ENCODE data around the gene BCL7A. TPM values are rescaled to one million over a fixed set of nuclear protein-coding genes. Genes with fewer than 3 reads are reported as not detected.

Gene BCL7A
- total RNA-seq, 6 experiments from 2014 or later: 2.6 to 3.8 (median 3.4) TPM

DNA sequence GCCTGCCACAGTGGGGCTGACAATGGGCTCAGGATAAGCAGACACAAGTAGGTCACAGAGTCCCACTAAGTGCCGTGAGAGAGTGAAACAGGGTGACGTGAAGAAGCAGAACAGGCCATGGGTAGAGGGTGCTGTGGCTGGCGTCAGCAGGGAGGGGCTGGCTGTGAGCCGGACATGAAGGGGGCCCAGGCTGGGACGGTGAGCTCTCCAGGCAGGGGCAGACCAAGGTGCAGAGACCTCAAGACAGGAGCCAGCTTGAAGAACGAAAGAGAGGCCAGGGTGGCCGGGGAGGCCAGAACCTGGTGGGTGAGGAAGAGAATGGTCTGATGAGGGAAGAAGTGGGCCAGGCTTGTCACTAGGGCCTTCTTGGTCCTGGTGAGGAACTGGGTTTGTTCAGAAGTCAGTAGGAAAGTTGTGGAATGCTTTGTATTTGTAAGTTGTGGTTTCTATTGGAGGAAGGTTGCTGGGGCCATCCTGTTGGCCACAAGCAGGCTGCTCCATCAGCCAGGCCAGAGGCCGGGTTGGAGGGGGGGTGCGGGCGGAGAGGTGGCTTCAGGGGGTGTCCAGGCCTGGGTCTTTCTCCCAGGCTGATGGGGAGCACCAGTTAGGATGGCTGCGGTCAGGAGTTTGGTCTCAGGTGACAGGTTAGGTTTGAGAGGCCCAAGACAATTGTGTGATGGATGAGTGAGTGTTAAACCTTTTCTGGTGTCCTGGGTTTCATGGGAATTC lies 35.5 kb downstream of the BCL7A start:
- Mint-ChIP-seq H3K4me3 (no peak overlapping the region), H3K36me3 (ENCODE audit: low read depth) (no peaks in the 10 kb centered on the region; the same call in 1 of the 2 replicates), H3K27me3 (ENCODE audit: insufficient read depth) (peaks cover 2% of the 10 kb centered on the region; the same call in 1 of the 2 replicates), H3K9me3 (no peaks in the 10 kb centered on the region), H3K4me1 (ENCODE audit: low read depth) (peaks cover 14% of the 10 kb centered on the region), H3K27ac (no peak overlapping the region; the same call in 1 of the 2 replicates)
- TF ChIP-seq, protein P1, sequence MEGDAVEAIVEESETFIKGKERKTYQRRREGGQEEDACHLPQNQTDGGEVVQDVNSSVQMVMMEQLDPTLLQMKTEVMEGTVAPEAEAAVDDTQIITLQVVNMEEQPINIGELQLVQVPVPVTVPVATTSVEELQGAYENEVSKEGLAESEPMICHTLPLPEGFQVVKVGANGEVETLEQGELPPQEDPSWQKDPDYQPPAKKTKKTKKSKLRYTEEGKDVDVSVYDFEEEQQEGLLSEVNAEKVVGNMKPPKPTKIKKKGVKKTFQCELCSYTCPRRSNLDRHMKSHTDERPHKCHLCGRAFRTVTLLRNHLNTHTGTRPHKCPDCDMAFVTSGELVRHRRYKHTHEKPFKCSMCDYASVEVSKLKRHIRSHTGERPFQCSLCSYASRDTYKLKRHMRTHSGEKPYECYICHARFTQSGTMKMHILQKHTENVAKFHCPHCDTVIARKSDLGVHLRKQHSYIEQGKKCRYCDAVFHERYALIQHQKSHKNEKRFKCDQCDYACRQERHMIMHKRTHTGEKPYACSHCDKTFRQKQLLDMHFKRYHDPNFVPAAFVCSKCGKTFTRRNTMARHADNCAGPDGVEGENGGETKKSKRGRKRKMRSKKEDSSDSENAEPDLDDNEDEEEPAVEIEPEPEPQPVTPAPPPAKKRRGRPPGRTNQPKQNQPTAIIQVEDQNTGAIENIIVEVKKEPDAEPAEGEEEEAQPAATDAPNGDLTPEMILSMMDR (IDR thresholded peaks at IDR 0.05): no peak
- DNase-seq: no peak

DNA sequence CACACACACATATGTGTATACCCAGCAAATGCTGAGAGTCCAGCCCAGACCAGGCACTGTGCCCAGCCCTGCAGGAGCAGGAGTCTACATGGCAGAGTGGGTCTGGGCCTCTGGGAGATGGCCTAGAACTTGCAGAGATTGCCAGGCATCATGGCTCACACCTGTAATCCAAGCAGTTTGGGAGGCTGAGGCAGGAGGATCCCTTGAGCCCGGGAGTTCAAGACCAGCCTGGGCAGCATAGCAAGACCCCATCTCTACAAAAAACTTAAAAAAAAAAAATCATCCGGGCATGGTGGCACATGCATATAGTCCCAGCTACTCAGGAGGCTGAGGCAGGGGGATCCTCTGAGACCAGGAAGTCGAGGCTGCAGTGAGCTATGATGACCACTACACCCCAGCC lies 36.1 kb downstream of the BCL7A start:
- H3K27ac Mint-ChIP-seq: no peak overlapping the region
- no peak overlapping the region for H3K4me3 Mint-ChIP-seq
- TF ChIP-seq, protein P1 (IDR thresholded peaks at IDR 0.05): no peak
- no peaks in the 10 kb centered on the region for H3K9me3 Mint-ChIP-seq
- H3K27me3 Mint-ChIP-seq (ENCODE audit: insufficient read depth): peaks cover 2% of the 10 kb centered on the region; the same call in 1 of the 2 replicates
- no peaks in the 10 kb centered on the region; the same call in 1 of the 2 replicates for H3K36me3 Mint-ChIP-seq (ENCODE audit: low read depth)
- H3K4me1 Mint-ChIP-seq (ENCODE audit: low read depth): peaks cover 17% of the 10 kb centered on the region
- DNase-seq: no peak

DNA sequence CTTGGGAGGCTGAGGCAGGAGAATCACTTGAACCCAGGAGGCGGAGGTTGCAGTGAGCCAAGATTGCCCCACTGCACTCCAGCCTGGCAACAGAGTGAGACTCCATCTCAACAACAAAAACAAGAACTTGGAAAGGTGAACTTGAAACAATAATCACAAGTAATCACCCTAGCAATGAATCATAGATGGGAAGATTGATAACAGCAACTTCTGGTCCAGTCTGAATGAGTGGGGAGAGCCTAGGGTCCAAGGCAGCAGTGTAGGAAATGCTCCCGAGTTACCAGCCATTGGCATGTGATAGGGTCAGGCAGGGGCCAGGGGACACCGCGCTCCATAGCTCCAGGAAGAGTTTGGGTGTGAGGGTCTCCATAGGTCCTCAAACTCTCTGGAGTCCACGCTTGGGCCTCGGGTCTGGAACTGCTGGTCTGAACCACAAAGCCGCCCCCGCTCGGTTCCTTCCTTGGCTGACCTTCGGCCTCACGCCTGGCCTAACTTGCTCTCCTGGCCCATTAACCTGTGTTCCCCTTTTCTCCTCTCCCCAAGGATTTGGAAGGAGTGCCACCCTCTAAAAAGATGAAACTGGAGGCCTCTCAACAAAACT lies 37.0 kb downstream of the BCL7A start:
- Mint-ChIP-seq H3K27me3 (ENCODE audit: insufficient read depth) (peaks cover under 1% of the 10 kb centered on the region; the same call in 1 of the 2 replicates), H3K27ac (no peak overlapping the region)

DNA sequence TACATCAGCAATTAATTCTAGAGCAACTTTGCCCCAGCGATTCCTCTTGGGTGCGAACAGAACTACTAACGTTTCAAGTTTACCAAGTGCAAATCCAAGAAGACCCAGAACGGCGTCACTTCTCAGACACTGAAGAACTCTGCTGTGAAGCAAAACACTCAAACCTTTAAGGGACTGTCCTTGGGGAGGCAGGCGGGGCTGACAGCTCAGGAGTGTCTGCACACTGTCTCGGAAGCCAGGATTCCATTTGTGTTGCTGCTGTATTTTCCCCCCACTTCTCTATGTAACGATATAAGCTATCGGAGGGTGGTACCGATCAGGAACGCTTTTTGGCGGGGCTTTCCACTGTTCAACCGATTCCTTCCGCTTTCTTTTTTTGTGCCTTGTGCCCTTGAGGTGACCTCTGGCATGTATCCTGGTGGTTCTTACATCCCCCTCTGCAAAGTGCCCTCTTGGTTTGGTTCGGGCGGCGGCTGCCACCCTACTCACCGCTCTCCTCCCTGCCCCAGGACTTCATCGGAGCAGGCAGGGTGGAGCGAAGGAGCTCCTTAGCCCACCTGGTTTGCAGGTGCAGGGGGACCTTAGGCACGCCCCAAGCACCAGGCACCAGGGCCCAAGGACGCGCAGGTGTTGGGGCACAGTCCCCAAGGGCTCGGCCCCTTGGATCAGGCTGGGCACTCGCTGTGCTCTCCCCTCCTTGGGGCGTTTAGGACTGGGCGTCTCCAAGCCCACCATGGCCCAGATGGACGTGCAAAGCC lies 37.7 kb downstream of the BCL7A start:
- H3K4me1 Mint-ChIP-seq (ENCODE audit: low read depth): peaks cover 31% of the 10 kb centered on the region
- H3K27ac Mint-ChIP-seq: no peak overlapping the region
- no peaks in the 10 kb centered on the region for H3K27me3 Mint-ChIP-seq (ENCODE audit: insufficient read depth)
- no peaks in the 10 kb centered on the region; the same call in 1 of the 2 replicates for H3K36me3 Mint-ChIP-seq (ENCODE audit: low read depth)
- TF ChIP-seq, protein P1 (IDR thresholded peaks at IDR 0.05): no peak
- H3K9me3 Mint-ChIP-seq: no peaks in the 10 kb centered on the region
- no peak overlapping the region for H3K4me3 Mint-ChIP-seq
- DNase-seq: no peak

More for the DNA sequence above, 37.0 kb downstream of the BCL7A start:
- TF ChIP-seq, protein P1 (IDR thresholded peaks at IDR 0.05): no peak
- Mint-ChIP-seq H3K4me3 (no peak overlapping the region), H3K36me3 (ENCODE audit: low read depth) (no peaks in the 10 kb centered on the region; the same call in 1 of the 2 replicates), H3K9me3 (no peaks in the 10 kb centered on the region), H3K4me1 (ENCODE audit: low read depth) (peaks cover 26% of the 10 kb centered on the region)
- no peak for DNase-seq

DNA sequence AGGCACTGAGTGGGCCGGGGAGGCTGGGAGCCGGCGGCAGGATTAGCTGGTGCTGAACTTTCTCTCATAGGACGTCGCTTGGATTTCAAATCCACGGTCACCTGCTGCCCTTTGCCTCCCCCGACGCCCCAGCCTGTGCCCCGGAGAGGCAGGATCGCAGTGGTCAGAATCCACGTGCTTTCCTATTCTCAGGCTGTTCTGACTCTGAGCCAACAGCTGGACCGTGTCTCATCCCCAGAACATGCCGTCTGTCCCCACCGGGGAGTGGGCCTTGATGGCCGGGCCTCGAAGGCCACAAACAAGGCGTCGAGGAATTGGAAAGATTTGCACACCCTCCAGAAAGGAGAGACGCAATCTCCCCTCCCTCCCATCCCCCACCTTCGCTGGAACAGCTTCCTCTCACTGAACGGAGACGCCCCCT lies 38.4 kb downstream of the BCL7A start:
- DNase-seq: no peak

More for the DNA sequence above, 38.4 kb downstream of the BCL7A start:
- Mint-ChIP-seq H3K27ac (no peak overlapping the region), H3K9me3 (no peaks in the 10 kb centered on the region), H3K4me3 (no peak overlapping the region), H3K36me3 (ENCODE audit: low read depth) (no peaks in the 10 kb centered on the region; the same call in 1 of the 2 replicates), H3K4me1 (ENCODE audit: low read depth) (peaks cover 33% of the 10 kb centered on the region), H3K27me3 (ENCODE audit: insufficient read depth) (peaks cover 2% of the 10 kb centered on the region; the same call in 1 of the 2 replicates)
- TF ChIP-seq, protein P1 (IDR thresholded peaks at IDR 0.05): no peak

All from HFFc6 (cell line).